Stimulated activated CD8-positive, alpha-beta memory T cell treated with anti-CD3 and anti-CD28 coated beads, Interleukin-4, amount 100 ng/mL, for 1 hour (primary cell): ENCODE results near the gene CTNNA2.

Experiments
- DNase-seq, 2 donors: peaks; one replicate each; pipeline ENCODE4 v3.0.0-alpha.2; 2020; ENCODE audit warnings: low read depth in 2 of 2, low spot score in 1 of 2

Gene CTNNA2

GRCh38 chr2:80519121-80519643, 1006.3 kb downstream of the CTNNA2 start:
- no peak for DNase-seq

- no peak for DNase-seq
These were observed 1006.9 kb downstream of the CTNNA2 start for GRCh38 chr2:80519699-80520291.

- DNase-seq = no peak
These were observed 1012.3 kb downstream of the CTNNA2 start for GRCh38 chr2:80525152-80525551.

GRCh38 chr2:80527119-80527518, 1014.3 kb downstream of the CTNNA2 start:
- no peak for DNase-seq

GRCh38 chr2:80529466-80530165, 1016.8 kb downstream of the CTNNA2 start:
- no peak for DNase-seq

- no peak for DNase-seq
These were observed 1017.7 kb downstream of the CTNNA2 start for GRCh38 chr2:80530442-80531064.

GRCh38 chr2:80531319-80531718, 1018.5 kb downstream of the CTNNA2 start:
- no peak for DNase-seq

GRCh38 chr2:80545420-80546210, 1032.8 kb downstream of the CTNNA2 start:
- no peak for DNase-seq

- DNase-seq = no peak
These were observed 1033.9 kb downstream of the CTNNA2 start for GRCh38 chr2:80546766-80547165.

GRCh38 chr2:80547344-80547743, 1034.5 kb downstream of the CTNNA2 start:
- no peak for DNase-seq

GRCh38 chr2:80548469-80548868, 1035.6 kb downstream of the CTNNA2 start:
- no peak for DNase-seq

GRCh38 chr2:80549901-80550300, 1037.0 kb downstream of the CTNNA2 start:
- DNase-seq = no peak

GRCh38 chr2:80560326-80560725, 1047.5 kb downstream of the CTNNA2 start:
- DNase-seq = no peak

GRCh38 chr2:80568011-80568410, 1055.2 kb downstream of the CTNNA2 start:
- DNase-seq = no peak

- no peak for DNase-seq
These were observed 1060.3 kb downstream of the CTNNA2 start for GRCh38 chr2:80573167-80573566.

- DNase-seq = no peak
These were observed 1061.1 kb downstream of the CTNNA2 start for GRCh38 chr2:80573950-80574349.

- no peak for DNase-seq
These were observed 1066.9 kb downstream of the CTNNA2 start for GRCh38 chr2:80579756-80580155.

GRCh38 chr2:80591233-80591632, 1078.4 kb downstream of the CTNNA2 start:
- DNase-seq = no peak

- no peak for DNase-seq
These were observed 1079.3 kb downstream of the CTNNA2 start for GRCh38 chr2:80592106-80592505.

- DNase-seq = no peak
These were observed 1097.3 kb downstream of the CTNNA2 start for GRCh38 chr2:80610108-80610507.

- DNase-seq = no peak
These were observed 1108.8 kb downstream of the CTNNA2 start for GRCh38 chr2:80621656-80622055.
